Measurements from ENCODE around the gene MPL. TPM values are rescaled to one million over a fixed set of nuclear protein-coding genes. Genes with fewer than 3 reads are reported as not detected.
A peak's percentile ranks its signal among the peaks of the same experiment; 100 is the strongest.

Gene MPL
- total and polyA plus RNA-seq, 2 of the 13 experiments (the other 11 are each of a cell fraction or from before 2014, with no cell fraction given), result not detected

DNA sequence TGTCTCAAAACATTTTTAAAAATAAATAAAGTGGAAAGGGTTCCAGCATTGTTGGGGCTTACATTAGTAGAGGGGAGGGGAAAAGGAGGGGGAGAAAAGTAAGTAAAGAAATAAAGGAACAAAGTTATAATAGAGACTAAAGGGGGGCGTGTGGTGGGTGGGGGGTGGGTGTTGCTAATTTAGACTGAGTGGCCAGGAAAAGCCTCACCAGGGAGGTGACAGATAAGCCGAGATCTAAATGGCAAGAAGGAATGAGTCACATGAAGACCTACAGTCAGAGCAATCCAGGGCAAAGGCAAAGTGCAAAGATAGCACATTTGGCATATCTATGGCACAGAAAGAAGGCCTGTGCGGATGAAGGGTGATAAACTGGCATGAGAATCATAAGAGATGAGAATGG lies 7.5 kb downstream of the MPL start:
- H3K4me3 ChIP-seq (replicated peaks in 1 of 3; ENCODE audit: insufficient read depth in 1 of 3, low read depth in 2 of 3, low read length in 3 of 3), result no peak overlapping the region
- no peaks in the 10 kb centered on the region for H4K20me1 ChIP-seq (ENCODE audit: insufficient read depth, low read length)
- ChIA-PET CTCF (ENCODE audit: low intra/inter-chr PET ratio, low total read pairs) (no interaction called here), POLR2A (no interaction called here)
- WGBS (ENCODE audit: low lambda C conversion rate), result 38% methylated on average over 3 of the region's 3 CpGs
- no peak overlapping the region for H3K27ac ChIP-seq (ENCODE audit: extremely low read length, insufficient read depth, low read length)
- BruUV-seq (replicated peaks), result no TSS peak
- no peaks in the 10 kb centered on the region for H3K79me2 ChIP-seq (ENCODE audit: insufficient read depth, low read length)
- H2AFZ ChIP-seq (ENCODE audit: low read length), result no peak overlapping the region
- no peaks in the 10 kb centered on the region; a peak in 1 of 5 replicates for H3K27me3 ChIP-seq (ENCODE audit: control insufficient read depth in 1 of 2, insufficient read depth in 2 of 2, low read length in 2 of 2)
- no peaks in the 10 kb centered on the region for H3K9me3 ChIP-seq (ENCODE audit: low read length)
- H3K4me1 ChIP-seq (ENCODE audit: insufficient read depth, low read length), result peaks cover 57% of the 10 kb centered on the region
- no peak for FAIRE-seq
- no peak for TF ChIP-seq TARDBP (CRISPR knock-in tag; IDR thresholded peaks at IDR 0.05)
- TF ChIP-seq PPARG (CRISPR knock-in tag; conservative IDR thresholded peaks at IDR 0.05), result 0 out of 2 replicates have a peak, but pooled peaks have one; percentile 32
- no peak for TF ChIP-seq MLXIP (CRISPR knock-in tag; IDR thresholded peaks at IDR 0.05; ENCODE audit: borderline replicate concordance)
- TF ChIP-seq MAFF (IDR thresholded peaks at IDR 0.05; ENCODE audit: low read depth, low read length), result peak; percentile 48
- no peak for TF ChIP-seq ZNF747 (CRISPR knock-in tag; IDR thresholded peaks at IDR 0.05; ENCODE audit: borderline replicate concordance)
- peak; percentile 54 to 74; a peak in 3 of 4 replicates for TF ChIP-seq MAFK (conservative IDR thresholded peaks at IDR 0.05 in 1 of 2, IDR thresholded peaks at IDR 0.05 in 1 of 2; ENCODE audit: low read length in 2 of 2)
- TF ChIP-seq FOSL2 (CRISPR knock-in tag; IDR thresholded peaks at IDR 0.05), result 0 out of 2 replicates have a peak, but pooled peaks have one; percentile 14
- TF ChIP-seq ZNF260 (CRISPR knock-in tag; IDR thresholded peaks at IDR 0.05; ENCODE audit: borderline replicate concordance, low read depth), result no peak
- no peak for DNase-seq (ENCODE audit: low spot score)
- ATAC-seq, result no peak
- H3K36me3 ChIP-seq (replicated peaks in 1 of 2; ENCODE audit: control insufficient read depth in 1 of 2, insufficient read depth in 2 of 2, low read length in 2 of 2), result no peaks in the 10 kb centered on the region
- H3K4me2 ChIP-seq (ENCODE audit: low read depth, low read length), result no peak overlapping the region
- intact Hi-C loops (cut with micrococcal nuclease; ENCODE audit: unreplicated experiment) (loop anchor here (5.0 kb wide), 1 partner anchor 108 kb away; no protein-coding TSS in a partner anchor), in situ Hi-C loops (cut with HindIII; ENCODE audit: extremely low pct_ligation_motif_present, low pct_unique_long_range_greater_than_20kb) (no loop called here)
- H3K9ac ChIP-seq (ENCODE audit: insufficient read depth, low read depth, low read length), result no peak overlapping the region

All from HepG2 (cell line).